Activated CD4-positive, alpha-beta T cell treated with anti-CD3 and anti-CD28 coated beads, Interleukin-2, Interleukin-6, amounts not matched to agents 100 ng/mL and 50 ng/mL, durations not matched to agents 16 hours and 8 hours (primary cell): ENCODE data around the gene ECSCR.
"Not testable (repeated sequence)": the region's sequence is repeated elsewhere in the genome, so short reads cannot be mapped to it uniquely, and the experiment has no call there.

Experiments
- DNase-seq: peaks from one replicate; pipeline ENCODE4 v3.0.0-alpha.2; 2020

Gene ECSCR, protein sequence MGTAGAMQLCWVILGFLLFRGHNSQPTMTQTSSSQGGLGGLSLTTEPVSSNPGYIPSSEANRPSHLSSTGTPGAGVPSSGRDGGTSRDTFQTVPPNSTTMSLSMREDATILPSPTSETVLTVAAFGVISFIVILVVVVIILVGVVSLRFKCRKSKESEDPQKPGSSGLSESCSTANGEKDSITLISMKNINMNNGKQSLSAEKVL

DNA sequence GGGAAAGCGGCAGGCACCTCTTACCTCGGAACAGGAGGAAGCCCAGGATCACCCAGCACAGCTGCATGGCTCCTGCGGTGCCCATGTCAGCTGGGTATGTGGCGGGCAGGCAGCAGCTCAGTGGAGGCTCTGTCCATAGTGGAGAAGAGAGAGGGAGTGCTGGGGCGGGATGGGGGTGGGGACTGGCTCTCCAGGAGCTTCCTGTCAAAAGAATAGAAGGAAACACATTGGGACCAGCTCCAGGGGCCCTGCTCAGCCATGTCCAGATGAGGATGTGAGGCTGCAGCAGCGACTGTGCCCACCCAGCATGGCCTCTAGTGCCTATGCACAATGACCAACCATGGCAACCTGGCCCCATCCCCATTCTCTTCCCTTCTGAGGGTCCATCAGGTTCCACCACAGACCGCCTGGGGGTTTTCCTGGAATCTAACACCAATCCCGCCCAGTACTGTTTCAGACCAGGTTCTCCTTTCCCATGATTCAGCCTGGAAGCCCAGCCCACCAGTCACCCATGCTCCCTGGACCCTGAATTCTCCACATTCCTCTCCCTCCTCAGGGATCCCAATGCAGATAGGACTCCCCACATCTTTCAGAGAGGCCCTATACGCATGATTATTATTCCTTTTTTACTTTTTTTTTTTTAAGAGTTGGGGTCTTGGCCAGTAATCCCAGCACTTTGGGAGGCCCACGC is at the start of gene ECSCR:
ECSCR (minus strand) TSS at position 158 of the 691 bp plus-strand sequence; CDS start at position 85, 73 bp downstream.
- no peak for DNase-seq

DNA sequence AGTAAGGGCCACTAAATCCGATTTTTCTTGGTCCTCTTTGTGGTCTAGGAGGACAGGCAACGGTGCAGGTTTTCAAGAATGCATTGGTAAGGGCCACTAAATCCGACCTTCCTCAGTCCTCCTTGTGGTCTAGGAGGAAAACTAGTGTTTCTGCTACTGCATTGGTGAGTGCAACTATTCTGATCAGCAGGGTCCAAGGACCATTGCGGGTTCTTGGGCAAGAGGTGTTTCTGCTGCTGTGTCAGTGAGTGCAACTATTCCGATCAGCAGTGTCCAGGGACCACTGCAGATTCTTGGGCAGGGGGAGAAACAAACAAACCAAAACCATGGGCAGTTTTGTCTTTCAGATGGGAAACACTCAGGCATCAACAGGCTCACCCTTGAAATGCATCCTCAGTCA is 42.2 kb upstream of the ECSCR start:
- DNase-seq = not testable (repeated sequence)

DNA sequence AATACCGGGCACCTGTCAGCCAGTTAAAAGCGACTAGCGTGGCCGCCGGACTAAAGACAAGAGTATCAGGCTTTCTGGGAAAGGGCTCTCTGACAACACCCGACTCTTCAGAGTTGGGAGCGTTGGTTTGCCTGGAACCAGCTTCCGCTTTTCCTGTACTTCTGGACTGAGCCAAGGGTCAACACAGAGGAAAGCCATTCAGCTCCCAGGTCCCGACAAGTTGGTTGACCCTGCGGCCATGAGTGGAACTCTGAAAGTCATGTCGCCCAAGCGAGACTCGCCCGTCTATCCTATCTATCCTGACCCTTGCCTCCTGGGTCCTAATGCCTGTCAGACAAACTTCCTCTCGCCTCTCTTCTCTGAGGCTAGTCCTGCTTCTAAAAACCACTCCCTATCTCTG is 41.3 kb upstream of the ECSCR start:
- DNase-seq = not testable (repeated sequence)

DNA sequence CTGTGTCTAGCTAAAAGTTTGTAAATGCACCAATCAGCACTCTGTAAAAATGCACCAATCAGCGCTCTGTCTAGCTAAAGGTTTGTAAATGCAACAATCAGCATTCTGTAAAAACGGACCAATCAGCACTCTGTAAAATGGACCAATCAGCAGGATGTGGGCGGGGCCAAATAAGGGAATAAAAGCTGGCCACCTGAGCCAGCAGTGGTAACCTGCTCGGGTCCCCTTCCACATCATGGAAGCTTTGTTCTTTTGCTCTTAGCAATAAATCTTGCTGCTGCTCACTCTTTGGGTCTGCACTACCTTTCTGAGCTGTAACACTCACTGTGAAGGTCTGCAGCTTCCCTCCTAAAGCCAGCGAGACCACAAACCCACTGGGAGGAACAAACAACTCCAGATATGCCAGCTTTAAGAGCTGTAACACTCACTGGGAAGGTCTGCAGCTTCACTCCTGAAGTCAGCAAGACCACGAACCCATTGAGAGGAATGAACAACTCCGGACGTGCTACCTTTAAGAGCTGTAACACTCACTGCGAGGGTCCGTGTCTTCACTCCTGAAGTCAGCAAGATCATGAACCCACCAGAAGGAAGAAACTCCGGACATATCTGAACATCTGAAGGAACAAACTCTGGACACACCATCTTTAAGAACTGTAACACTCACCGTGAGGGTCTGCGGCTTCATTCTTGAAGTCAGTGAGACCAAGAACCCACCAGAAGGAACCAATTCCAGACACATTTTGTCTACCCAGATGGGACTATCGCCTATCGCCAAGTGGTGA is 40.7 kb upstream of the ECSCR start:
- not testable (repeated sequence) for DNase-seq

- no peak for DNase-seq
These were observed 38.8 kb upstream of the ECSCR start for GRCh38 chr5:139501381-139501780.

DNA sequence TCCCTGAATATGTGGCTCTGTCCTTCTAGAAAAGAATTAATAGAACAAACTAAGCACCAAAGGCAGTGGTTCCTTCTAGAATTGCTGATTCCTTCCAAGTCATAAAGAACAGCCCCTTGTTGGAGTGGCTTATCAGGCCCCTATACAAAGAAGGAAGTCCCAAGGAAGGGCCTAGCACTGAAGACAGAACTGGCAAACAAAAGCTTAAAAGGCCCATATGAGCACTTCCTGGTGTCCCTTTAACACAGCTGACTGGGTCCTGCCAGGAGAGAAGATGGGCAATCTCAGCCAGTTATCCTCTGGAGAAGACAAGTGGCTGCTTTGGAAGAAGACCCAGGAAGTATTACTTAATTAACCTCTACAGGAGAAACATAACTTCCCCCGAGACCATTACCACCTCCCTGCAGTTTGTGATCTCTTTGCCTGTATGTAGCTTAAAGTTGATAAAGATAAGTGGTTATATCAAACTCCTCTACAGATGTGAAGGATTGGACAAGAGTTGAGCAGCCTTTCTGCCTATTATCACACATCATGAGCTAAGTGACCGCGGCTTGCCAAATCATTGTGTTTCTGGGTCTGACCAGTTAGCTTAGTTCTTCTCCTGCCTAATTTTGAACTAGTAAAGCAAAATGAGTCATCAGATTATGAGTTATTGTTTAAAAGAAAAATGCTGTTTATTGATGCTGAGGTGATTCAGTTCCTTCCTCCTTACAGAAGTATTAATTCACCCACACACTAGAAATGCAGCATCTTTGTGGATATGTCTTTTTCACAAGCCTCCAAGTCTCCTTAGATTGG is 33.3 kb upstream of the ECSCR start:
- DNase-seq = no peak

DNA sequence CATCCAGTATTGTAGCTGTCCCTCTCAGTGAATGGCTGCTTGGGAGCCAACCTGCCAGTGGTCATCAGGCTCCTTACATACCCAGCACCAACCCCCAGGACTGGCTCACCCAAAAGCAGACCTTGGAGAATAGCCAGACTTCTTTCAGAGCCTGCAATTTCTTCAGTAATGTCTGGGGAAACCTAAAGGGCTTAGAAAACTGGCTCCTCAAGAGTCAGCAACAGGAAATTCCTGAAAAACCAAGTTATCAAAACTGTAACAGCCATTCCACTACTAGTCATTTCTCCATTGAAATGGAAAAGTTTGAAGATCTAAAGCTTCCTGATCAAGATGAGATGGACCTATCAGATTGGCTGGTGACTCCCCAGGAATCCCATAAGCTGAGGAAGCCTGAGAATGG is 32.3 kb upstream of the ECSCR start:
- DNase-seq = no peak

DNA sequence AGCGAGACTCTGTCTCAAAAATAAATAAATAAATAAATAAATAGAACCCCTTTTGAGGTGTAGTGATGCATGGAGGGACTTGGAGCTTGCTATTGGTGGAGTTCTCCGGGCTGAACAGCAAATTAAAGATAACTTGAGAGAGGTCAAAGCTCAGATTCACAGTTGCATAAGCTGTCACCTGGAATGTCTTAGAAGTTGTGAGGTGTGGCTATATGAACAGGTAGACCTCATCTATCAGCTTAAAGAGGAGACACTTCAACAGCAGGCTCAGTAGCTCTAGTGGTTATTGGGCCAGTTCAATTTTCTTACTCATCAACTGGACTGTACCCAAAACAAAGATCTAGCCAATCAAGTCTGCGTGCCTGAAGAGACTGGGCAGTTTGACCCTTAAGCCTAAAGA is 31.7 kb upstream of the ECSCR start:
- DNase-seq = no peak

GRCh38 chr5:139492700-139493192 is 30.2 kb upstream of the ECSCR start:
- DNase-seq = no peak

DNA sequence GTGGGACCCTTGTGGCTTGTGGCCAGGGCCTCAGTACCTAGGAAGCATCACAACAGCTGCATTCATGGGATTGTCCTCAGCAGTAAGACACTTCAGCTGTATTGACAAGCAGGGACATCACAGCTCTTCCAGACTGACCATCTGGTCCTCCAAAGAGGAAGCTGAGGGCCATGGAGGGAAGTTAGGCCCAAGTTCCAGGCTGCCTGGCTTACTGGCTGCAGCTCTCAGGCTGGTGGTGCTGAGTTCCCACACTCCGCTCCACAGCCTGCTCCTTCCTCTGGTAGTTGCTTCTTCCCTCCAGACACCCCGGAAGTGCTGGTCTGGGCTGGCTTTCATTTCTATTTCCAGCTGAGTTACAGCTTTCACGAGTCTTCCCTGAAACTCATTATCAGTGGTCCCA is 25.7 kb upstream of the ECSCR start:
- no peak for DNase-seq

DNA sequence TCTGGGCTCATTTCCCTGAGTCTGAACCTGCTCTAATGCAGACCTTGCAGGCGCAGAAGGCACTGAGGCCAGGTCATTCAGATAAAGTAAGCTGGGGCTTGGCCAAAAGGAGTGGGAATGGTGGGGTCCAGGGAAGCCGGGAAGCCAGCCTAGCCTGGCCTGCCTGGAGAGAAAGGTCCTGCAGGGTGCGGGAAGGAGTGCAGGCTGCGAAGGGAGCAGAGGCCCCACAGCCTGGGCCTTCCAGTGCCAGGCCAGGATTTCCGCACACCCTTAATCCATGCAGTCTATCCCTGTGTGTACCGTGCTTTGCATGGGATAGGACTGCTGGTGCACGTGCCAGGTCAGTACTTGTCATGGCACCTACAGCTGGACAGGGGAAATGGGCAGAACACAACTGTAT is 23.7 kb upstream of the ECSCR start:
- no peak for DNase-seq

DNA sequence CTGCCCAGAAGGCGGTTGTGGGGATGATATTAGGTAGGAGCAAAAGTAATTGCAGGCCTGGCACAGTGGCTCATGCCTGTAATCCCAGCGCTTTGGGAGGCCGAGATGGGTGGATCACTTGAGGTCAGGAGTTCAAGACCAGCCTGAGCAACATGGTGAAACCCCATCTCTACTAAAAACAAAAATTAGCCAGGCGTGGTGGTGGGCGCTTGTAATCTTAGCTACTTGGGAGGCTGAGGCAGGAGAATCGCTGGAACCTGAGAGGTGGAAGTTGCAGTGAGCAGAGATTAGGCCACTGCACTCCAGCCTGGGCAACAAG is 20.3 kb upstream of the ECSCR start:
- not testable (repeated sequence) for DNase-seq

- DNase-seq = peak; percentile 75
These were observed 19.7 kb upstream of the ECSCR start, which contains the start of gene STING1 for GRCh38 chr5:139482050-139482889. Gene STING1, minus strand, starts transcription at chr5:139482758. Its CDS starts 1,054 bp downstream, at chr5:139481704.

- peak; percentile 49 for DNase-seq
These were observed 19.1 kb upstream of the ECSCR start for GRCh38 chr5:139481580-139482049.

DNA sequence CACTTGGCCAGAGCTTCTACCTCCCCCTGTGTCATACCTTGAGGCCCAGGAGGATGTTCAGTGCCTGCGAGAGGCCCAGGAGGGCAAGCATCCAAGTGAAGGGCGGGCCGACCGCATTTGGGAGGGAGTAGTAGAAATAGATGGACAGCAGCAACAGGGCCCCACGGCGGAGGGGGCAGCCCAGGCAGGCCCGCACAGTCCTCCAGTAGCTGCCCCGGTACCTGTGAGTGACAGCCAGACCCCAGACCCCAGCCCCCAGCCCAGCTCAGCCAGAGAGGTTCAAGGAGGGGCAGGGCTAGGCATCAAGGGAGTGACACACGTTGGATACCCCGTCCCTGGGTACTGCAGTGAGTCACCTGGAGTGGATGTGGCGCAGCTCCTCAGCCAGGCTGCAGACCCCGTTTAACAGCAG is 18.6 kb upstream of the ECSCR start:
- DNase-seq = peak; percentile 55

DNA sequence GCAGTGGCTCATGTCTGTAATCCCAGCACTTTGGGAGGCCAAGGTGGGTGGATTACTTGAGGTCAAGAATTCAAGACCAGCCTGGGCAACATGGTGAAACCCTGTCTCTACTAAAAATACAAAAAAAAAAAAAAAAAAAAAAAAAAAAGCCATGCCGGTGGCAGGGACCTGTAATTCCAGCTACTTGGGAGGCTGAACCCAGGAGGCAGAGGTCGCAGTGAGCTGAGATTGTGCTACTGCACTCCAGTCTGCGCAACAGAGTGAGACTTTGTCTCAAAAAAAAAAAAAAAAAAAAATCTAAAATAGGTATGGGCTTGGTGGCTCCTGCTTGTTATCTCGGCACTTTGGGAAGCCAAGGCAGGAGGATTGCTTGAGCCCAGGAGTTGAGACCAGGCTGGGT is 17.2 kb upstream of the ECSCR start:
- not testable (repeated sequence) for DNase-seq

- not testable (repeated sequence) for DNase-seq
These were observed 16.3 kb upstream of the ECSCR start for GRCh38 chr5:139478657-139479423.

GRCh38 chr5:139475865-139476617 is 13.5 kb upstream of the ECSCR start:
- no peak for DNase-seq

- peak; percentile 54 for DNase-seq
These were observed 12.6 kb upstream of the ECSCR start for GRCh38 chr5:139474890-139475791.
